Measurements from ENCODE around the gene VPS9D1.

VPS9D1 gene

GRCh38 chr16:89721546-89722391 lies 1.1 kb upstream of the VPS9D1 start:
- Histone ChIP-seq H3K27me3 (no peaks in the 10 kb centered on the region), H3K4me3 (ENCODE audit: low read depth in 1 of 2, low read length in 1 of 2) (peak overlapping the region; percentile 86 to 96), H3K27ac (peak overlapping the region; percentile 100), H3K36me3 (peaks cover 43% of the 10 kb centered on the region), H3K9me3 (no peaks in the 10 kb centered on the region), H3K4me1 (ENCODE audit: control insufficient read depth in 1 of 2, insufficient read depth in 1 of 2, low read depth in 1 of 2, low read length in 1 of 2) (peaks cover 55 to 63% of the 10 kb centered on the region in 2 experiments)
- peak; percentile 37 for TF ChIP-seq CTCF (IDR thresholded peaks at IDR 0.05)

GRCh38 chr16:89720551-89720812 lies 216 bp downstream of the VPS9D1 start:
- Histone ChIP-seq H3K9me3 (no peaks in the 10 kb centered on the region), H3K36me3 (peaks cover 34% of the 10 kb centered on the region), H3K4me3 (ENCODE audit: low read depth in 1 of 2, low read length in 1 of 2) (peak overlapping the region; percentile 86 to 96), H3K27ac (peak overlapping the region; percentile 100), H3K27me3 (no peaks in the 10 kb centered on the region), H3K4me1 (ENCODE audit: control insufficient read depth in 1 of 2, insufficient read depth in 1 of 2, low read depth in 1 of 2, low read length in 1 of 2) (peaks cover 55 to 63% of the 10 kb centered on the region in 2 experiments)
- TF ChIP-seq CTCF (IDR thresholded peaks at IDR 0.05), result no peak

GRCh38 chr16:89717688-89718505 lies 2.8 kb downstream of the VPS9D1 start:
- Histone ChIP-seq H3K27ac (peak overlapping the region; percentile 100), H3K9me3 (no peaks in the 10 kb centered on the region), H3K4me3 (ENCODE audit: low read depth in 1 of 2, low read length in 1 of 2) (peak overlapping the region in 1 of 2 experiments; percentile 96), H3K27me3 (peaks cover 6% of the 10 kb centered on the region), H3K36me3 (peaks cover 8% of the 10 kb centered on the region), H3K4me1 (ENCODE audit: control insufficient read depth in 1 of 2, insufficient read depth in 1 of 2, low read depth in 1 of 2, low read length in 1 of 2) (peaks cover 36 to 37% of the 10 kb centered on the region in 2 experiments)
- TF ChIP-seq CTCF (IDR thresholded peaks at IDR 0.05), result no peak

- no peak overlapping the region for H3K4me3 ChIP-seq (ENCODE audit: low read depth in 1 of 2, low read length in 1 of 2)
- H3K36me3 ChIP-seq, result peaks cover 4% of the 10 kb centered on the region
- peaks cover 28 to 33% of the 10 kb centered on the region in 2 experiments for H3K4me1 ChIP-seq (ENCODE audit: control insufficient read depth in 1 of 2, insufficient read depth in 1 of 2, low read depth in 1 of 2, low read length in 1 of 2)
Measured at GRCh38 chr16:89716916-89717687, 3.6 kb downstream of the VPS9D1 start.

More at GRCh38 chr16:89716916-89717687, 3.6 kb downstream of the VPS9D1 start:
- Histone ChIP-seq H3K27ac (no peak overlapping the region), H3K27me3 (peaks cover 14% of the 10 kb centered on the region), H3K9me3 (no peaks in the 10 kb centered on the region)
- TF ChIP-seq CTCF (IDR thresholded peaks at IDR 0.05), result no peak

Measured in neutrophil (primary cell).